NCI-H146 treated with DMSO at 0.1 percent for 48 hours (cell line): ENCODE data around the gene OR2AE1.
"Not testable (repeated sequence)": the region's sequence is repeated elsewhere in the genome, so short reads cannot be mapped to it uniquely, and the experiment has no call there.

Experiments
- DNase-seq: peaks from one replicate; lab custom pipeline; 2025; ENCODE audit not compliant: unreplicated experiment; lab: John Stamatoyannopoulos, UW

OR2AE1 gene, protein sequence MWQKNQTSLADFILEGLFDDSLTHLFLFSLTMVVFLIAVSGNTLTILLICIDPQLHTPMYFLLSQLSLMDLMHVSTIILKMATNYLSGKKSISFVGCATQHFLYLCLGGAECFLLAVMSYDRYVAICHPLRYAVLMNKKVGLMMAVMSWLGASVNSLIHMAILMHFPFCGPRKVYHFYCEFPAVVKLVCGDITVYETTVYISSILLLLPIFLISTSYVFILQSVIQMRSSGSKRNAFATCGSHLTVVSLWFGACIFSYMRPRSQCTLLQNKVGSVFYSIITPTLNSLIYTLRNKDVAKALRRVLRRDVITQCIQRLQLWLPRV

DNA sequence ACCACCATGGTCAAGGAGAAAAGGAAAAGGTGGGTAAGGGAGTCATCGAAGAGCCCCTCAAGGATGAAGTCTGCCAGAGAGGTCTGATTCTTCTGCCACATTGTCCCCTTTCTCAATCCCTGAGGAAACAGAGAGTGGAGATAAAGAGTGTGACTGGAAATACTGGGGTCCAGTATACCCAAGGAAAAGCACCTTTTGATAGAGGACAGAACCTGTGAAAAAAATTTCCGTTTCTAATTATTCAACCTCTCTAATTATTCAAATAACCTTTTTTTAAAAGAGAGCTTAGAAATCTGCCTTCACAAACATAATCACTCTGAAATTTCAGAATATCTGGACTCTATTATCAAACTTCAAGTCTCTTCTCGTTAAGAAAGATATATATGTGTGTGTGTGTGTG is at the start of gene OR2AE1:
Gene OR2AE1 (minus strand): TSS at position 101 of the 400 bp plus-strand sequence. CDS start 0 bp downstream, at position 101.
- no peak for DNase-seq

DNA sequence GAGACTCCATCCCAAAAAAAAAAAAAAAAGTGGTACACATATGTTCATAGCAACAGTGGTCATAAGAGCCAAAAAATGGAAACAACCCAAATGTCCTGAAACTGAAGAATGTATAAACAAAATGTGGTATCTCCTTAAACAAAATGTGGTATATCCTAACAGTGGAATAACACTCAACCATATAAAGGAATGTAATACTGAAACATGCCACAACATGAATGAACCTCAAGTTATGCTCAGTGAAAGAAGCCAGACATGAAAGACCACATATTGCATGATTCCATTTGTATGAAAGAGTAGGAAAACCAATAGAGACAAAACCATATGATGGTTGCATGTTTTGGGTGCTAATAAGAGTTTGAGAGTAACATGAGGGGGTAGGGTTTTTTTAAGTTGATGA is 49.5 kb upstream of the OR2AE1 start:
- no peak for DNase-seq

DNA sequence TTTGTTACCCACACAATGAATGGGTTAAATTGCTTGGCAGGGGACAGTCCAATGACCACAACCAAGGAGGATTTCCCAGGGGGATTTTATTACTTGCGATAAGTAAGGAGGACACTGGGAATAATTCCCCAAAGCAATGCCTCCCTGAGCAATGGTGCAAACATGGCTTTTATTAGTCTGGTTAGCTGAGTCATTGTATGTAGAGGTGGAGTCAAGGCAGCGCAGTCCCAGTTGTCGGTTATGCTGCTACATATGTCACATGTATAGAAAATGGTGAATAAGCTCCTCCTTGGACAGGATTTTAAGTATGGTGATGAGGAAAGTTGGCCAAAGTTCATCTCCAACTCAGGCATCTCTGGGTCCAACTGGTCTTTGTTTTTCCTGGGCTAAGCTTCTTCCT is 46.4 kb upstream of the OR2AE1 start:
- no peak for DNase-seq

DNA sequence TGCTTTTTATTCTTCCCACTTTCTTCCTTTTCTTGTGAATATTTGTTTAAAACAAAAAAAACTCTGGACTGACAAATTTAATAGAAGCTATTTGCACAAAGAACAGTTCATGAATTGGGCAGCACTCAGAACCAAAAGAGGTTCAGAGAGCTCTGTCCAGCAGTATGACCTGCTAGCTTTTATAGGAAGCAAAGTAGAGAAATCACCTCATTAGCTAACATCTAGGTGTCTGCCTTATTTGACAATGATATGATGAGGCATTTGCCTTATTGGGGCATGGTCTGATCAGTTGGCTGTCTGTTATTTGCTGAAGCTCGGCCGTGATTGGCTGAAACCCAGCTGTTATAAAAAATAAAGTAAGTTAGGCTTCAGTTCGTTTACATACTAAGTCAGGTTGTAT is 43.3 kb upstream of the OR2AE1 start:
- DNase-seq, result no peak

DNA sequence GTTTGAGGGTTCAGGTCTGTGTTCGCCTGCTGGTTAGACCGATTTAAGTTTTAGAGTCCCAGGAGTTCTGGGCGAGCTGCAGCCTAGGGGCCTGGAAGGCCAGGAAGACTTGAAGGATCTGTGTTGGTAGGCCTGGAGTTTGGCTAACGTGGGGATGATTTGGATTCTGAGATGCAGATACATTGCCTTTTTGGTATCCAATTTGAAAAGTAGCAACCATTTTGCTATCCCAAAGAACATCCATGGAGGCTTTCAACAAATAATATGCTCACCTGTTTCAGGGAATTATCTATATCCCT is 42.9 kb upstream of the OR2AE1 start:
- DNase-seq, result no peak

DNA sequence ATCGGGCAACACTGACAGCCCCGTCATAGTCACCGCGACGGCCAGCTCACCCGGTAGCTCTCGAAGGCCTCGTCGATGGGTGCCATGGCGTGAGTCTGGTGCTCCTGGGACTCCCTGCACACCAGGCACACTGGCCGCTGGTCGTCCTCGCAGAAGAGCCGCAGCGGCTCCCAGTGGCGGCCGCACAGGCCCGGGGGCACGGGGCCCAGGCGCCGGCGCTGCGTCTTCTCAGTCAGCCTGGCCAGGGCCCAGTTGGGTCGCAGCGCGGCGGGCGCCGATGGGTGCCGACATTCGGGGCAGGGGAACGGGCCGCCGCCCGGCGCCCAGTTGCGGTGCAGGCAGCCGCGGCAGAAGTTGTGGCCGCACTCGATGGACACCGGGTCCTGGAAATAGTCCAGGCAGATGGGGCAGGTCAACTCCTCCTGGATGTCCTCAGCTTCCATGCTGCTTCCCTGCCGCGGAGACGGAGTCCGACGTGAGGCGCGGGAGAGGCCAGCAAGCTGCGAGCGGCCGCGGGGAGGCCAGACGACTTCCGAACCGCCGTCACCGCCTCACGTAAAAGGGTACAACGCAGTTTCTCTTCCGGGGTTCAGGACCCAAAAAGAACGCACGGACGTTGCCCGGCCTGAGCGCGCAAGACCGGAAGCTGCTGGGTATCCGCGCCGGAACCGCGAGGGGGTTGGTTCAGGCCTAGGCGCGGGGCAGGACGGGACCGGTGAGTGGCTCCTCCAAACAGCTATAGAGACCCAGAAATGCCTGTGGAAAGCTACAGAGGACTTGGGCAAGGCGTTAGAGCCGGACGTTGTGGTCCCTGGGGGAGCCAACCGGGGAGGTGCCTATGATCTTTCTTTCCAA is 42.4 kb upstream of the OR2AE1 start, which contains the start of gene TRIM4:
Gene TRIM4 (minus strand): TSS at position 572 of the 855 bp plus-strand sequence. CDS start 129 bp downstream, at position 443.
- peak; percentile 76 for DNase-seq

DNA sequence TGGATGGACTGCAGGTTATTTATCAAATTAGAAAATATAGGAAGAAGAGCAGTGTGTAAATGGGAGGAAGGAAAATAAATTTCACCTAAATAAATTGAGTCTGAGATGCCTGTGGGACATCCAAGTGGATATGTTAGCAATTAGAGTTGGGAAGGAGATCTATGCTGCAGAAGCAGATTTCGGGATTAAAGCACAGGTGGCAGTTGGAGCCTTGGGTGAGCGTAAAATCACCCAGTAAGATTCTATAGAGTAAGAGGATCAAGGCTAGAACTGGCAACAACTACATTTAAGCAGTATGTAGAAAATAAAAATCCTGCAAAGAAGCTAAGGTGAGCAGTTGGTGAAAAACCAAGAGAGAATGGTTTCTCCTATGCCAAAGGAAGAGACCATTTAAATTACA is 34.1 kb upstream of the OR2AE1 start:
- DNase-seq, result no peak

DNA sequence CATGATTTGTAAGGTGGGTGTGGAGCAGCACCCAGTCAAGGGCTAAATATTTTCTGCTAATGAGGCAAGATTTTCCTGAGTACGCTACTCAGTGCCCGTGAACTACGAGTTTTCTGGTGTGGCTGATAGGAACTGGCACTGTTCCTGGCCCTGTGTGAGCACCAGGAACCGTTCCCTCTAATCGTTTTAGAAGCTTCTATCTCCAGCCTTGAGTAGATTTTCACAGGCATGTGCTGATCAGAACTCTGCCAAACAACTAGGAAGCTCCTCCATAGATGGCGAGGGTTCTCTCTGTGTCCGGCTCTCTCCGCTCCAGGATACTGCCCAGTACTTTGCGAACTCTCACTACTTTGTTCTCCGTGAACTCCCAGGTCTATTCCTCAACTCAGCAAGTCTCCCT is 24.7 kb upstream of the OR2AE1 start:
- no peak for DNase-seq

DNA sequence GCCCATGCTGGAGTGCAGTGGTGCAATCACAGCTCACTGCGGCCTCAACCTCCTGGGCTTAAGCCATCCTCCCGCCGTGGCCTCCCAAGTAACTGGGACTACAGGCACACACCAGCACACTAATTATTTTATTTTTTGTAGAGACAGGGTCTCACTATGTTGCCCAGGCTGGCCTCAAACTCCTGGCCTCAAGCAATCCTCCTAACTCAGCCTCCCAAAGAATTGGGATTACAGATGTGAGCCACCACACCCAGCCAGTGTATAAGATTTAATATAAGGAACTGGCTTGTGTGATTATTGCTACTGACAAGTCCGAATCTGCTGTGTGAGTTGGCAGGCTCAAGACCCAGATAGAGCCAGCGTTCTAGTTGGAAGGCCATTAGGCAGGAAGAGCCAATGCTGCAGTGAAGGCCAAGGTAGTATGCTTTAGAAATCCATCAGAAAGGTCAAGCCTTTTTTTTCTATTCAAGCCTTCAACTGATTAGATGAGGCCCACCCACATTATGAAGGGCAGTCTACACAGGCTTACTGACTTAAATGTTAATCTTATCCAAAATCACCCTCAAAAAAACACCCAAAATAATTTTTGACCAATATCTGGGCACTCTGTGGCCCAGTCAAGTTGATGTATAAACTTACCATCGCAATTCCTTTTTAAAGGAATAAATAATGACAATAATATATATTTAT is 23.1 kb upstream of the OR2AE1 start:
- DNase-seq, result no peak

DNA sequence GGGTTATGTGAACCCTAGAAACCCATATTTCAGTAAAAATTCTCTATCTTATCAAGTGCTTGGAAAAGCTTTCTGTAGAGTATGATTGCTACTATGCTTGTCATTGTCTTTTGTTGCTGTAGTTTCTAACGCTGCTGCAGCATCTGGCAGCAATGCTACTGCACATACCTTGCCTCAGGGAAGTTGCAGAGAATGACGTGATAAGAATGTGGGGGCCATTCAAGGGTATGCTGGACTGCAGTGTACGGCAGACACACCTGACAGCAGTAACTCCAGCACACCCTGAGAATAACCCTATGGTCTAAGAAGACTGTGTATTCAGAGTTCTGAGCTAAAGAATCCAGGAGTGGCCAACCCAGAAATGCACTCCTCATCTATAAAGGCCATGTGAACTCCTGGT is 22.0 kb upstream of the OR2AE1 start:
- no peak for DNase-seq

DNA sequence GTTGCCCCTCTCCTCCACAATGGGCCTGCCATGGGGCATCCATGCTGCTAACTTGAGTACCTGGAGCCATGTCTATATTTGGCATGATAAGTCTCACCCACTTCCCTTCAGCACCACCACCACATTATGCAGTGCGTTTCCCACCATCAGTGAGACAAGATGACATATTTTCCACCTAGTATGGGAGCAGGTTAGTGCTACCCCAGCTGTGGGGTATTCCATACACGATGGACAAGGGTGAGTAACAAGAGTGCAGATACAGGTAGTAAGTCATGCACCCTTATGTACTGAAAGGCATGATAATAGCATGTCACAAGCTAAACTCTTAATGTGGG is 21.2 kb upstream of the OR2AE1 start:
- DNase-seq, result no peak

DNA sequence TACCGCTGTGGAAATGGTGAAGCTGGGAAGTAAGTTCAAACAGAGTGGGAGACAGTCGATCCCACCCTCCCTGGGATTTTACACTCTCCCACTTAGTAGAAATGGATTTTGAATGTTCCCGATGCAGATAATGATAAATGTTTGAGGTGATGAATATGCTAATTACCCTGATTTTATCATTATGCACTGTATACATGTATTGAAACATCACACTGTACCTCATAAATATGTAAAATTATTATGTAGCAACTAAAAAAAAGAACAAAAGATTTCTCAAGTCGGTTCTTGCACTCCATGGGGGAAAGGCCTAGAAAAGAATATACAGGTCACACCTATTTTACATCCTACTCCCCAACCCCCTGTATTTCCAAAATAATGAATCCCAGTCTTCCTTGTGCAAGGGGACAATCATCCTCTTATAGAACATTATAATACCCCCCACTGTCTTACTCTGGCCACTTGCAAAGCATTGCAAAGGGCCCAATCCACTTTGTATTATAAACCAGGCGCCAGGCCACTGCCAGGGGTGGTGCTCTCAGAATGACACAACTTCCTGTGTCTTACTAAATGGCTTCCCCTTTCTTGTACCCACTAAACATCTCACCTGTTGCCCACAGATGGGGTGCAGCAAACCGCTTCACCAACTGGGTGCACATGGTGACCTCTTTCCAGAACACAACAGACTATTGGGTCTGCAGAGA is 20.6 kb upstream of the OR2AE1 start:
- DNase-seq, result no peak

DNA sequence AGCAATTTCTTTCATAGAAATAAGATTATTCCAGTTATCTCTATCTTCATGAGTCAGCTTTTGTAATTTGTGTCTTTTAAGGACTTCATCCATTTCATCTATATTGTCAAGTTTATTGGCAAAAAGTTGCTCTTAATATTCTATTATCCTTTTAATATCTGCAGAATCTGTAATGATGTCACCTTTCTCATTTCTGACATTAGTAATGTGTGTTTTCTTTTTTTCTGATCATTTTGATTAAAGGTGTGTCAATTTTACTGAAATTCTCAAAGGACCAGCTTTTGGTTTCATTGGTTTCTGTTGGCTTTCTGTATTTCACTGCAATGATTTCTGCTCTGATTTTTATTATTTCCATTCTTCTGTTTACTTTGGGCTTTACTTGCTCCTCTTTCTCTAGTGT is 17.9 kb upstream of the OR2AE1 start:
- DNase-seq, result no peak

DNA sequence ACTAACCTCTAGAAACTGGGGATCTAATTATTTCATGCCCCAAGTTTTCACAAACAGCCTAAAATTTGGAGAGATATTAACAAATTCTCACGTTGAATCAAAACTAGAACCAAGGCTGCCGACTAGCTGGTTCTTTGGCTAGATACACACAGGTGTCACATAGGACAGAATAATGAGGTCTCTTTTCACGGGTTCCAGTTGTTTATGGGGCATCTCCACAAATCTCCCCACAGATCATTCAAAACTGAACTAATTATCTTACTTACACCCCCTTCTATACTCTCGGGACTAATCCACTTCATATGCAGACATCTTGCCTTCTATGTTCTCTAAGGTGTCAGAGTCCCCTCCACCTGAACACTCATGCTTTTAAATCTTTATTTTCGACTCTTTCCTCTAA is 16.4 kb upstream of the OR2AE1 start:
- no peak for DNase-seq

DNA sequence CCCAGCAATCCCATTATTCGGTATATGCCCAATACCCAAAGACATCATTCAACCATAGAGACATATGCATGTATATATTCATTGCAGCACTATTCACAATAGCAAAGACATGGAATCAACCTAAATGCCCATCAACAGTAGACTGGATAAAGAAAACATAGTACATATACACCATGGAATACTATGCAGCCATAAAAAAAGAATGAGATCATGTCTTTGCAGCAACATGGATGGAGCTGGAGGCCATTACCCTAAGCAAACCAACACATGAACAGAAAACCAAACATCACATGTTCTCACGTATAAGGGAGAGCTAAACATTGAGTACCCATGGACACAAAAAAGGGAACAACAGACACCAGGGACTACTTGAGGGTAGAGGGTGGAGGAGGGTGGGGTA is 13.5 kb upstream of the OR2AE1 start:
- DNase-seq, result not testable (repeated sequence)

DNA sequence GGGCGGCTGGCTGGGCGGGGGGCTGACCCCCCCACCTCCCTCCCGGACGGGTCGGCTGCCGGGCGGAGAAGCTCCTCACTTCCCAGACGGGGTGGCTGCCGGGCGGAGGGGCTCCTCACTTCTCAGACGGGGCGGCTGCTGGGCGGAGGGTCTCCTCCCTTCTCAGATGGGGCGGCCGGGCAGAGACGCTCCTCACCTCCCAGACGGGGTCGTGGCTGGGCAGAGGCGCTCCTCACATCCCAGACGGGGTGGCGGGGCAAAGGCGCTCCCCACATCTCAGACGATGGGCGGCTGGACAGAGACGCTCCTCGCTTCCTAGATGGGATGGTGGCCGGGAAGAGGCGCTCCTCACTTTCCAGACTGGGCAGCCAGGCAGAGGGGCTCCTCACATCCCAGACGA is 11.5 kb upstream of the OR2AE1 start:
- not testable (repeated sequence) for DNase-seq

DNA sequence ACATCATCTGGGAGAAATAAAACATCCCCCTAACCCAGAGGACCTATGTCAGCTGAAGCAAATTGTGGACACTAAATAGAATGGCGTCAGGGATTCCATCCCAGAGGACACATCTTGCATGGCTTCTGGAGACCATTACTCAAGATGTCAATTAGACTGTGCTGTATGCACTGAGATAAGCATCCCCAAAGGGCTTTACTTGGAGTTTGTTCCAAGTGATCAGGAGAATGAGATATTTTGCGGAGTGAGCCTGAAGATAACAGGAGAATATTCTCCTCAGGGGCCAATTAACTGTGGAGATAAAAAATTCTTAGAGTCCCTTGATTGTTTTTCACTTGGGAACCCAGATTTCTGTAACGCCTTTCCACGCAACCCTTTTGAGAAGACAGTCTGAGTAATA is 4.5 kb upstream of the OR2AE1 start:
- no peak for DNase-seq

DNA sequence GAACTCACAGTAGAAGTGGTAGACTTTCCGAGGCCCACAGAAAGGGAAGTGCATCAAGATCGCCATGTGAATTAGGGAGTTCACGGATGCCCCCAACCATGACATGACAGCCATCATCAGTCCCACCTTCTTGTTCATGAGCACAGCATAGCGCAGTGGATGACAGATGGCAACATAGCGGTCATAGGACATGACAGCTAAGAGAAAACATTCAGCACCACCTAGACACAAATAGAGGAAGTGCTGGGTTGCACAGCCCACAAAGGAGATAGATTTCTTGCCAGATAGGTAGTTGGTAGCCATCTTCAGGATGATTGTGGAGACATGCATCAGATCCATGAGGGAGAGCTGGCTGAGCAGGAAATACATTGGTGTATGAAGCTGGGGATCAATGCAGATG is 342 bp downstream of the OR2AE1 start:
- no peak for DNase-seq

DNA sequence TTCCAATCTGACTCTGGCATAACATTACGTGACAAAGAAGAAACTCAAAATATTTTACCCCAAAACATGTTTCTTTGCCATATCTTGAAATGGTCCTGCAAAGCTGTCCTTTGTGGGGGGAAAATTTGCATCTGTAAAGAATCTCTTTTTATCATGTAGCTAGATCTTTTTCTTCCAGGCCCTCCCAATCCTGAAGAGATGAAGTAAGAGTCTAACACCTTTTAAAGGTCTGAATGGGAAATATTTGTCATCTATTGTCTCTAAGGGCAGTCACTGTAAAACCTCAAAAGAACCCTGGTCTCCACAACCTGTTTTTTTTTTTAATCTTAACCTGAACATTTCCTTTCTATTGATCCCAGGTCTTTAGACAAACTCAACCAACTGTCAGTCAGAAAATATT is 8.6 kb downstream of the OR2AE1 start:
- no peak for DNase-seq

DNA sequence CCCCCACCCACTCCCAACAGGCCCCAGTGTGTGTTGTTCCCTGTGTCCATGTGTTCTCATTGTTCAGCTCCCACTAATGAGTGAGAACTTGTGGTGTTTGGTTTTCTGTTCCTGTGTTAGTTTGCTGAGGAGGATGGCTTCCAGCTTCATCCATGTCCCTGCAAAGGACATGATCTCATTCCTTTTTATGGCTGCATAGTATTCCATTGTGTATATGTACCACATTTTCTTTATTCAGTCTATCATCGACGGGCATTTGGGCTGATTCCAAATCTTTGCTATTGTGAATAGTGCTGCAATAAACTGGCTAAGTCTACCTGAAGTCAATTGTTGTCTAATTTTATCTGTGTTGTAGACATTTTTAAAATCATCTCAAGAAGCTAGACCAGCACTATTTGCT is 9.4 kb downstream of the OR2AE1 start:
- not testable (repeated sequence) for DNase-seq

DNA sequence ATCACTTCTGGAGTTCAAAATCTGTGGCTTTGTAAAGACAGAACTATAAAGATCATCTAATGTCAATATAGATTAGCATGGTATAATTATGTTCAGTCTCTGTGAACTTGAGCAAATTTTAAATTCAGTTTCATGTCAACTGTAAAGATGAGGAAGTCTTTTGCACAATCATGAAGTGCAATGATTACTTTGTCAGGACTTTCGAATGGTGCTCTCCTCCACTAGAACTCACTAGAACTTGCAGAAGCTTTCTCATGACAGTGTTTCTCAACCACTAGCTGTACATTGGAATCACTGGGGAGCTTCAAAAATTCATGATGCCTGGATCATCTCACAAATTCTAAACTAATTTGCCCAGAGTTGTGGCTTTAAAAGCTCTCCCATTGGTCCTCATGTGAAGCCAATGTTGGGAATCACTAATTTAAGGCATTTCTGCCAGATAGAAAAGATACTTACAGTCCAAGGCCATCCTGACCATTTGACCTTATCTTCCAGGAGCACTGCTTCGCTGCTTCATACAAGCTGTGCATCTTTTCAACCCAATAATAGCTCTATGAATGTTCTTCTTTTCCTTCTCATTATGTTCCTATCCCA is 12.9 kb downstream of the OR2AE1 start:
- DNase-seq, result no peak
